Mononuclear cell (primary cell): ENCODE results near the gene PIGW. TPM values are rescaled to one million over a fixed set of nuclear protein-coding genes. Genes with fewer than 3 reads are reported as not detected.
"Not testable (repeated sequence)": the region's sequence is repeated elsewhere in the genome, so short reads cannot be mapped to it uniquely, and the experiment has no call there.

Source experiments
- H3K27me3 ChIP-seq: 2 replicates; pipeline ENCODE4 v1.6.0; 2011; ENCODE audit warnings: low read length, control low read depth; ENCODE audit not compliant: insufficient read depth
- H3K4me1 ChIP-seq: 2 replicates; pipeline ENCODE4 v1.5.1; 2011; ENCODE audit warnings: mild to moderate bottlenecking, low read length, control low read depth; ENCODE audit not compliant: insufficient read depth
- H3K4me3 ChIP-seq: 2 replicates; pipeline ENCODE4 v1.5.1; 2011; ENCODE audit warnings: mild to moderate bottlenecking, low read length, moderate library complexity
- H3K9me3 ChIP-seq: 2 replicates; pipeline ENCODE4 v1.5.1; 2011; ENCODE audit warnings: low read depth, mild to moderate bottlenecking, control low read depth, low read length
- total RNA-seq: library from RNA; depleted of rRNA; stranded (reverse); fragments of >200 nt; gene quantifications from one replicate; pipeline ENCODE4 v1.2.3, GENCODE V29; 2012

PIGW gene
- total RNA-seq, 1 donor = 2.6 TPM

DNA sequence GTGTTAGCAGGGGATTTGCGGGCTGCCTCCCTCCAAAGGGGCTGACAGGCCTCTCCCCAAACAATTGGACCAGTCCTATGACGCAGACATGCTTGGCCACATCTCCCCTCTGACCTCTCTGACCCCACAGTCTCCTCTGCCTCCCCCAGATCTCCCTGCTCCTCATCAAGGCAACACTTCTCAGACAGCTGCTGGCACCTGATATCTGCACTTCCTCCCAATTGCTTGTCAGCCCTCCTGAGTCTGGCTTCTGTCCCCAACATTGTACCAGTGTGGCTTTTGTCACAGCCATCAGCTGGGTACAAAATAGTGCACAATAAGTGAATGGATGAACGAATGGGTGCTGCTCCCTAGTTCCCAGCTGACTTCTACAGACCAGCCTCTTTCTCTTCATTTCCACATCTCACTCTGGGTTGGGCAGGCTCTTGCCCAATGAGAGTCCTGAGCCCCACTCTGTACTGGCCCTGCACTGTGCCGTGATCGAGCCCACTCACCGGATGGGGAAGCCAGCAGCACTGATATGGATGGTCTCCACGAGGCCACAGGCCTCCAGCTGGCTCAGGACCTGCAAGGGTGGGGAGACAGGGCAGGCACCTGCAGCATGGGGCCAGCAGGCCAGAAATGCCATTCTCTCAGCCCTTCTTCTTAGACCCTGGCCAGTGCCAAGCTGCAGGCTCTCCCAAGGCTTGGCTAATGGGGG, 31.2 kb upstream of the PIGW start:
- Histone ChIP-seq H3K9me3 (no peaks in the 10 kb centered on the region), H3K4me3 (no peak overlapping the region), H3K27me3 (no peaks in the 10 kb centered on the region), H3K4me1 (no peaks in the 10 kb centered on the region)

GRCh38 chr17:36504156-36504545, 30.6 kb upstream of the PIGW start:
- H3K4me3 ChIP-seq = no peak overlapping the region
- H3K27me3 ChIP-seq = no peaks in the 10 kb centered on the region
- no peaks in the 10 kb centered on the region for H3K4me1 ChIP-seq
- no peaks in the 10 kb centered on the region for H3K9me3 ChIP-seq

- Histone ChIP-seq H3K4me1 (no peaks in the 10 kb centered on the region), H3K9me3 (no peaks in the 10 kb centered on the region), H3K27me3 (no peaks in the 10 kb centered on the region), H3K4me3 (no peak overlapping the region)
Observed at GRCh38 chr17:36505171-36505570, 29.6 kb upstream of the PIGW start.

GRCh38 chr17:36506249-36506826, 28.4 kb upstream of the PIGW start:
- Histone ChIP-seq H3K4me3 (no peak overlapping the region), H3K27me3 (no peaks in the 10 kb centered on the region), H3K4me1 (no peaks in the 10 kb centered on the region), H3K9me3 (no peaks in the 10 kb centered on the region)

GRCh38 chr17:36506831-36507230, 28.0 kb upstream of the PIGW start:
- Histone ChIP-seq H3K9me3 (no peaks in the 10 kb centered on the region), H3K4me3 (no peak overlapping the region), H3K4me1 (no peaks in the 10 kb centered on the region), H3K27me3 (no peaks in the 10 kb centered on the region)

DNA sequence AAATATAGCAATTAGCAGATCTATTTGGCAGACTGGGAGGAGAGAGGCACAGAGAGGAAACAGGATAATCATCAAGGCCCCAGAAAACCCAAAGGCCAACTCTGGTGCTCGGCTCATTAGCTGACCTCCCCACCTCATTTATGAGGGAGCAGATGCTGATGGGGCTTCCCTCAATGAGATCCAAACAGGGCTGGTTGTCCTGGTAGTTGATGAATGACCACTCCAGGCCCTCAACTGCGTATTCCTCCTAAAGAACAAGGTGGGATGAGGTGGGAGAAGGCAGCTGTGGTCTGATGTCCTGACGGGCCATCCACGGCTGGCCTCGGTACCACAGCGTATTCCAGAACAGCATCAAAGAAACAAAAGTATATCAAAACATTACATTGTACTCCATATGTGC, 27.5 kb upstream of the PIGW start:
- Histone ChIP-seq H3K9me3 (no peaks in the 10 kb centered on the region), H3K27me3 (no peaks in the 10 kb centered on the region), H3K4me1 (no peaks in the 10 kb centered on the region), H3K4me3 (no peak overlapping the region)

- not testable (repeated sequence) for H3K4me1 ChIP-seq, H3K9me3 ChIP-seq, H3K27me3 ChIP-seq, H3K4me3 ChIP-seq
Observed at GRCh38 chr17:36508439-36508838, 26.3 kb upstream of the PIGW start.

DNA sequence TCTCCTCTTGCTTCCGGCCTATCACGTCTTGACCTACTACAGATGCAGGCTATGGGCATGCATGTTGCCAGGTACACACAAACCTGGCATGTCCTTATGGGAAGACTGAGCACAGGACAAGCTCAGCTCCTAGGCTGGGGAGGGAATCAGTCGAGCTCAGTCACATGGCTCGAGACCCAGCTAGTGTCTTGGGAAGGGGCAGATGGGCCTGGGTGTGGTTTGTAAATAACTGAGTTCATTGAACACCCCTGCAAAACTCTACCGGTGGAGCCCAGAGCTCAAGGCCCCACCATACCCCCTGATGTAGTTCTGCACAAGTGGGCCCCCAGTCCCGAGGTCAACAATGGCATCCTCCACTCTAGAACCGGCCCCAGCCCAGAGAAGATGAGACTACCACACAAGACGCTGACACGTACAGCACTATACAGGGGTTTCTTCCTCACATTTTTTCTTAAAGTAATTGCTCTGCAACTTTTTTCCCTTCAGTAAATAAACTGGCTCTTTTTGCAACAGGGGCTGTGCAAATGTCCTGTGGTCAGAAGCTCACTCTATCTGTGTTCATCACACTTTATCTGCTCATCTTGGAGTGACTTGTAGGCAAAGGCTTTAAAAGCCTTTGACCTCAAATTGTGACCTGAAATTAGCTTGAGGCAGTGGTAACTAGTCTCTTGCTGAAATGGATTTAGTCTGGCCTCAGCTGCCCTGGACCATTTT, 25.4 kb upstream of the PIGW start:
- no peaks in the 10 kb centered on the region for H3K4me1 ChIP-seq
- H3K27me3 ChIP-seq = no peaks in the 10 kb centered on the region
- H3K4me3 ChIP-seq = no peak overlapping the region
- H3K9me3 ChIP-seq = no peaks in the 10 kb centered on the region

DNA sequence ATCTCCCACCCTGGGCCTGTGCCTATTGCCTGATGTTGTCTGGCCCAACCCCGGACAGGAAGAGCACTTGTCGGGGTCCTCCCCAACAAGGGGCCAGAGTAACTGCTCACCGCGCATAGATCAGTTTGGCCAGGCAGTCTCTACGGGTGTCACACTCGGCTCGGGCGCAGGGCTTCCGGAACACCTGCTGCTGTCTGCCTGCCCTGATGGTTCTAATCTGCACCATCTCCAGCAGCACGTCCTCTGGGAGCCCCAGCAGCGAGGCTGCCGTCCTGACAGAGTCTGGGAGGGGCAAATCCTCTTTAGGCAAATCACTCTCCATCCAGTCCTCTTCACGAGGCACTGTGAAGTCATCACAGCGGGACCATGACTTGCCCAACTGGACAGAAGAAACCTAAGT, 24.2 kb upstream of the PIGW start:
- Histone ChIP-seq H3K4me1 (no peaks in the 10 kb centered on the region), H3K4me3 (no peak overlapping the region), H3K27me3 (no peaks in the 10 kb centered on the region), H3K9me3 (no peaks in the 10 kb centered on the region)

DNA sequence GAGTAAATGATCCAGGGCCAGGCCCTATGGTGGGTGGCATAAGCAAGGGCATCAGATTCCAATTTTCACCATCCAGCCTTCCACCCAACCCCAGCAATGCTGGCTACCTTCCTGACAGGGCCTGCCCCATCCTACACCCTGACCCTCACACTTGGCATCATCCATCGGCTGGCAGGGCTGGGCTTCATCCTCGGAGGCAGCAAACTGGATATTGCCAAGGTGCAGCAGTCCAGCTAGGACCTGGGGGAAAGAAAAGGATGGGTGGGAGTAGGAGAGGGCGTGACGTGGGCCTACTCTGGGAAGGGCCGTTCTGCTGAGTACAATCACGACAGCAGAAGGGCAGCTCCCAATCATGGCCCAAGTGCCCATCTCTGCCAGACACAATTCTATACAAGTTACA, 23.6 kb upstream of the PIGW start:
- Histone ChIP-seq H3K4me3 (no peak overlapping the region), H3K27me3 (no peaks in the 10 kb centered on the region), H3K9me3 (no peaks in the 10 kb centered on the region), H3K4me1 (no peaks in the 10 kb centered on the region)

- no peak overlapping the region for H3K4me3 ChIP-seq
- no peaks in the 10 kb centered on the region for H3K4me1 ChIP-seq
- no peaks in the 10 kb centered on the region for H3K9me3 ChIP-seq
- H3K27me3 ChIP-seq = no peaks in the 10 kb centered on the region
Observed at GRCh38 chr17:36512641-36513040, 22.1 kb upstream of the PIGW start.

- H3K27me3 ChIP-seq = no peaks in the 10 kb centered on the region
- H3K9me3 ChIP-seq = no peaks in the 10 kb centered on the region
- no peak overlapping the region for H3K4me3 ChIP-seq
- H3K4me1 ChIP-seq = no peaks in the 10 kb centered on the region
Observed at GRCh38 chr17:36514856-36515255, 19.9 kb upstream of the PIGW start.

DNA sequence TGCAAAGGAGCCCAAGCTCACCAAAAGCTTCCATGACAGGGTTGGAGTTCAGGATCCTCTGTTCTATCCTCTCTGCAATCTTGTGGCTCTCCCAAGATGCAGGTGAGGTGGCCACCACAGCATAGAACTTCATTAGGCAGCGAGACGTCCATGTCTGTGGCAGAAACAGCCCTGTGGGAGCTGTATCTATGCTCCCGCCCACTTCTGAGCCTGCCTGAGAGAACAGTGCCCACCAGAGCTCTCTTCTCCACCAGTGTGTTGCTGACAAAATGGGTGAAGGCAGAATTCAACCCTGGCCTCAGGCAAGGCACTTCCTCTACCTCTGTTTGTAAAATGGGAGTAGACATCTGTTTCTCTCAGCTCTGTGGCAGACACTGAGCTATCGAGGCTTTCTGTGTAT, 18.9 kb upstream of the PIGW start:
- Histone ChIP-seq H3K4me3 (no peak overlapping the region), H3K9me3 (no peaks in the 10 kb centered on the region), H3K4me1 (no peaks in the 10 kb centered on the region), H3K27me3 (no peaks in the 10 kb centered on the region)

GRCh38 chr17:36523113-36523512, 11.7 kb upstream of the PIGW start:
- no peaks in the 10 kb centered on the region for H3K9me3 ChIP-seq
- no peaks in the 10 kb centered on the region for H3K4me1 ChIP-seq
- H3K27me3 ChIP-seq = no peaks in the 10 kb centered on the region
- H3K4me3 ChIP-seq = no peak overlapping the region

DNA sequence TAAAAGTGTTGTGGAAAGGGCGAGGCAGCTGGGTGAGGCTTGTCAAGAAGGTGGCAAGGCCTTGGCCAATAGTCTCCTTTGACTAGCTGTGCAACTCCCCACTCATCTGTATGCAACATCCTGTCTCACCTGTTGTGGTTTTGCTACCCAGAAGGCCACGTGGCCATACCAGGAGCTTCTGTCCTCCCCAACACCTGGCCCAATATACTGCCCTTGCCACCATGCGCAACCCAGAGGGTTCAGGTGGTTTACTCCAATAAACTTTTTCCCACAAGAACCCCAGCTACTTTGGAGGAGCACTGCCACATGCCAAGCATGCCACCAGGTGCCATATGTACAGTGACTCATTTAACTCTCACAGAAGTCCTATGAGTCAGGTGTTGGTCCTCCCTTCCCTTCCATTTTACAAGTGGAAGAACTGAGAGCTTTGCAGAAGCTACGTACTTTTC, 10.3 kb upstream of the PIGW start:
- no peaks in the 10 kb centered on the region for H3K27me3 ChIP-seq
- H3K9me3 ChIP-seq = no peaks in the 10 kb centered on the region
- H3K4me3 ChIP-seq = no peak overlapping the region
- no peaks in the 10 kb centered on the region for H3K4me1 ChIP-seq

- H3K4me3 ChIP-seq = no peak overlapping the region
- H3K9me3 ChIP-seq = no peaks in the 10 kb centered on the region
- H3K4me1 ChIP-seq = no peaks in the 10 kb centered on the region
- H3K27me3 ChIP-seq = no peaks in the 10 kb centered on the region
Observed at GRCh38 chr17:36525113-36525512, 9.7 kb upstream of the PIGW start.
